GM12872 (cell line): Measurements from ENCODE around the gene MAP3K7.

Source experiments
- TF ChIP-seq, protein P1 (sequence below): IDR thresholded peaks from 3 replicates; pipeline ENCODE4 v1.5.1; 2011; ENCODE audit warnings: low read depth, mild to moderate bottlenecking, low read length, moderate library complexity; ENCODE audit not compliant: insufficient read depth

The MAP3K7 gene

DNA sequence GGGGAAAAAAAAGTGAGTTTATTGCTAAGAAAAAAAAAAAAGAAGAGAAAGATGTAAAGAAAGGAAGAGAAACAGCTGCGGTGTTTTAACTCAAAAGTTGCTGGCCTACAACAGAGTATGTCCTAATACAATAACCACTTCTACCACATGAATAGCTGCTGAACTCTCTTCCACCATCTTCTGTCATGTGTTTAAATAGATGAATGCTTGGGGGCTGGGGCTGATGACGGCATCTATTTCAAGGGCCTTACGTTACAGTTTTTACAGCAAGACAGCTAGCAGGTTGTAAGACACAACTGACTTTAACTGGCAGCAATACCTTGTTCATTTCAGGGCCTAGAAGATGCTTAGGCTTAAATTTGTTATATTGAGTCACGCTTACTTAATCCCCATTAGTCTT is 50.4 kb downstream of the MAP3K7 start:
- TF ChIP-seq, protein P1, sequence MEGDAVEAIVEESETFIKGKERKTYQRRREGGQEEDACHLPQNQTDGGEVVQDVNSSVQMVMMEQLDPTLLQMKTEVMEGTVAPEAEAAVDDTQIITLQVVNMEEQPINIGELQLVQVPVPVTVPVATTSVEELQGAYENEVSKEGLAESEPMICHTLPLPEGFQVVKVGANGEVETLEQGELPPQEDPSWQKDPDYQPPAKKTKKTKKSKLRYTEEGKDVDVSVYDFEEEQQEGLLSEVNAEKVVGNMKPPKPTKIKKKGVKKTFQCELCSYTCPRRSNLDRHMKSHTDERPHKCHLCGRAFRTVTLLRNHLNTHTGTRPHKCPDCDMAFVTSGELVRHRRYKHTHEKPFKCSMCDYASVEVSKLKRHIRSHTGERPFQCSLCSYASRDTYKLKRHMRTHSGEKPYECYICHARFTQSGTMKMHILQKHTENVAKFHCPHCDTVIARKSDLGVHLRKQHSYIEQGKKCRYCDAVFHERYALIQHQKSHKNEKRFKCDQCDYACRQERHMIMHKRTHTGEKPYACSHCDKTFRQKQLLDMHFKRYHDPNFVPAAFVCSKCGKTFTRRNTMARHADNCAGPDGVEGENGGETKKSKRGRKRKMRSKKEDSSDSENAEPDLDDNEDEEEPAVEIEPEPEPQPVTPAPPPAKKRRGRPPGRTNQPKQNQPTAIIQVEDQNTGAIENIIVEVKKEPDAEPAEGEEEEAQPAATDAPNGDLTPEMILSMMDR, result no peak

DNA sequence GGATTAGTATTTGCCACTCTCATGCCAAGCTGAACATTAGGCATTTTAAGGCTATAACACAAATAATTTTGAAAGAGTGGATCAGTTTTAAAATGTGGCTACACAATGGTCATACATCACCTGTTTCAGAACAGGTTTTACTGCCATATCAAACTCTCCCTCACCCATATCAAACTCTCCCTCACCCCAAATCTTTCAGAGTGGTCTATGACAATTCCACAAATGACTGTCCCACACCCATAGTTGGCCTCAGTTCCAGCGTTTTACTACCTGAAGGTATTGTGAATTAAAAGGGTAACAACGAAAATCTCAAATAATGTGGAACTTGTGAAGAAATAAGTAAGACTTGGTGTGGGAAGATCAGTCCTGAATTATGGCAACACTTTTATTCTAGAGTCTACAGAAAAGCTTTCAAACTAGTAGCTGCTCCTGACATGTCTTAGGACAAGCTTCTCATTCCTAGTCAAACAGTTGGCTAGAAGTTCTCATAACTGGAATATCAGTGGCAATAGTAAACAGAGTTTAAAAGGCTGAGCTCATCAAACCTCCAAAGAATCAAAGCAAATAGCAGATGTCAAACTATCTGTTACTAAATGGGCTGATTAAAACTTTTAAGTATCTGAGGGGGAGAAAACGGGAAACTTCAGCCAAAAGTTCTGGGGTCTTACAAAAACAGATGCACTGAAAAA is 52.4 kb downstream of the MAP3K7 start:
- TF ChIP-seq, protein P1, result no peak

DNA sequence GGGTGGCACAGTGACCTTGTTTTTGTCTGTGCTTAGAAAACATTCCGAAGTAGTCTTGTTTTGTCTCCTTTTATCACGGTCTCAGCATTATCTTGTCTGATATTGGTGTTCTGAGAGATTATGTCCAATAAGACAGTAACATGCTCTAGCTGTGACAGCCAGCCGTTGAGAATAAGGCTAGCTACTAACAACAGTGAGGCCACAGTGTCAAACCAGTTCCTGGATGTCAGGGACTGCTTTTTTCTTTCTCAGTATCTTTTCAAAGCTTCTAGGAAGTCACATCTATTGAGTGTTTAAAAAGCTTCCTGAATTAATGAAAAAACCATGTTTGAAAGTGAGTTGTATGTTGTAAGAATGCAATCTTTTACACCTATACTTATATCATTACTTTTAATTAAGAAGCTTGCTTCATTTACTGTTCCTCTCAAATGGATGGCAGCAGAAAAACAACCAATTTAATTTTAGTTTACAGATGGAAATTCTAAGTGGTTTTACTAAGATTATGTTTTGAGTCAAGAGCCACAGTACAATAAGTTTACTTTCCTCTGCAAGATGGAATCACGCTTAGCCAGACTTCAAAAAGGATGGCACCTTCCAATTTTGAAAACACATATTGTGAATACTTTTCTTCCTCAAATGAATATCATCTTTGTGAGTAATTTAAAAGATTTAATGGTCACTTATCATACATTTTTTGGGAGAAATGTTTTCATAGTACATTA is 53.1 kb downstream of the MAP3K7 start:
- TF ChIP-seq, protein P1, result no peak

DNA sequence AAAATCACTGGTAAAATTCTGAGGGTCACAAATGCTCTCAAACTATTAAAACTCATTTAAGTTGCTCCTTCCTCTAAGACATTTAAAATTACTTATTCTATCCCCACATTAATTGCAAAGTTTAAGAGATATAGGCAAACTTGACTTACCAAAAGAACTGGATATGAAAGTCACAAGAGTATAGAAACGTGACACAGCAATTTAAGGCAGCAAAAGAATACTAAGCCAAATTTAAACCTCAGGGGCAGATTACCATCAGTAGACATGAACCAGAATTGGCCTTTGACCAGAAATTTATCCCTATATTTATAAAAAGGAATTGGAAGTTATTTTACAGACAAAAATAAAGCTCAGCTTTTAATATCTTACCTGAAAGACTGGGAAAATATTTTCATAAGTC is 56.0 kb downstream of the MAP3K7 start:
- TF ChIP-seq, protein P1, result no peak

DNA sequence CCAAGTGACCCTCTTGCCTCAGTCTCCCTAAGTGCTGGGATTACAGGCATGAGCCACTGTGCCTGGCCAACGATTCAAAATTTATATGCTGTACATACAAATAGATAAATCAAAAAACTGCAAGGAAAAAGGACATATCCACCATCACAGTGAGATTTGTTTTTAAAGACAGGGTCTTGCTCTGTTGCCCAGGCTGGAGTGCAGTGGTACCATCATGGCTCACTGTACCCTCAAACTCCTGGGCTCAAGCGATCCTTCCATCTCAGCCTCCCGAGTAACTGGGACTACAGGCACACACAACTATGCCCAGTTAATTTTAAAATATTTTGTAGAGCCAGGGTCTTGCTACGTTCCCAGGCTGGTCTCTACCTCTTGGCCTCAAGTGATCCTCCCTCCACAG is 61.5 kb downstream of the MAP3K7 start:
- TF ChIP-seq, protein P1, result no peak

DNA sequence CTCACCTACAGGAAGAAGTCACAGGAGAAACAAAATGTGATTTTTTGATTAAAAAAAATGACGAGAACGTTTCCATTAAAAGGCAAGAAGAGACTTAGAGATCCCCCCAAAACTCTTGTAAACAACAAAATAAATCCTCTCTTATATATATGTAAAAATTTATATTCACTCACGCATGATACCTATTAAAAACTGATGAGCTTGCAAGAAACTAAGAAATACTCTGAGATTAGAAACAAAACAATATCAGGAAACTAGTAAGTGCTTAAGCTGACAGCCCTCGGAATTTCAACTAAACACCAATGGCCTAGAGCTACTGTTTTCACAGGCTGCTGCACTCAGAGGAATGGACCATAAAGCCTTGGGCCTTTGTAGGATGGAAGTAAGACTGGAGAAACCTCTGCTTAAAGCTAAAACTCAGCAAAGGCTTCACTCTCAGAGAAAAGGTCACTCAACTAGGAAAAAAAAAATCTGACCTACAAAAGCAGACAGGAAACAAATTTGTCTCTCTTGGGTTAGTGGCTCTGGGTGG is 63.0 kb downstream of the MAP3K7 start:
- TF ChIP-seq, protein P1, result no peak

DNA sequence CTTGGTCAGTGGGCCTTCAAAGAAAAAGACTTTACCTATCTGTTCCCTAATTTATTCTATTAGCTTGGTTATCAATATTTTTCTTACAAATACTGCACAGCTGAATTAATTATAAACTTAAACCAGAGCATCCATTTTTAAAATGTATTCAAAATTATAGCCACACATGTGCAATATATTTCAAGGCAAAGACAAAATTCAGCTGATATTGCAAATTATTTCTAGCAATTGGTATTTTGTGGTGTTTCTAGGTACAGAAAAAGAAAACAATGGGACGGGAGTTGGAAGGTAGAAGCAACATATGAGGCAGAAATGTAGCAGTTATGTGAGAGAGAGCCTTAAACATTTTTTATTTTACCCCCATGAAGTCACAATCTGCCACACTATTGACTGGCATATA is 64.9 kb downstream of the MAP3K7 start:
- TF ChIP-seq, protein P1, result no peak
